GM12878 (cell line): Measurements from ENCODE around the gene CCDC200. TPM values are rescaled to one million over a fixed set of nuclear protein-coding genes. Genes with fewer than 3 reads are reported as not detected.

Experiments
- ATAC-seq: fragments of 200-7000 bp; cut with Tn5 transposase; 3 replicates; pipeline ENCODE4 v1.9.1; 2020; ENCODE audit warnings: mild to moderate bottlenecking, moderate library complexity
- BruUV-seq: library from RNA; stranded (reverse); fragments of 400-500 nt; replicated peaks from 2 replicates; lab custom pipeline; 2021; lab: Mats Ljungman, UMichigan
- CTCF ChIA-PET: fragments of 300-600 bp; sonication (Branson Sonifier 250); formaldehyde crosslinking; extraction: SDS; loops from one replicate; lab custom pipeline; 2021; ENCODE audit warnings: inconsistent platforms; lab: Yijun Ruan, JAX
- POLR2A ChIA-PET: fragments of 350-600 bp; formaldehyde crosslinking; extraction: SDS; loops from one replicate; lab custom pipeline; 2021; ENCODE audit warnings: inconsistent platforms; lab: Charles Lee
- RAD21 ChIA-PET: fragments of 300-600 bp; sonication (Branson Sonifier 250); formaldehyde crosslinking; loops from one replicate; lab custom pipeline; 2023; ENCODE audit warnings: antibody characterized with exemption; ENCODE audit not compliant: unreplicated experiment; lab: Charles Lee
- SMC1A ChIA-PET: fragments of 300-600 bp; sonication (Branson Sonifier 250); formaldehyde crosslinking; loops from one replicate; lab custom pipeline; 2023; ENCODE audit not compliant: unreplicated experiment, uncharacterized antibody; lab: Charles Lee
- DNase-seq: peaks from one replicate; pipeline ENCODE4 v3.0.0-alpha.2; 2011; ENCODE audit warnings: low read depth, low spot score
- FAIRE-seq: peaks from 3 replicates; lab custom pipeline; 2011; peaks lifted over from hg19 to GRCh38; lab: Jason Lieb, UNC
- H2AFZ ChIP-seq: 2 replicates; pipeline ENCODE4 v1.6.0; 2011; ENCODE audit warnings: low read depth, low read length, control low read depth; ENCODE audit not compliant: control insufficient read depth
- H3K27ac ChIP-seq: 2 replicates; pipeline ENCODE4 v1.5.1; 2011; ENCODE audit warnings: control low read depth; ENCODE audit not compliant: control insufficient read depth, insufficient read depth
- H3K27me3 ChIP-seq, 2 experiments: replicated peaks in 1 of 2; 2 replicates each; pipeline versions ENCODE4 v1.6.0 to v1.6.1; 2011; ENCODE audit warnings: low read length in 1 of 2; ENCODE audit not compliant: control insufficient read depth in 2 of 2, insufficient read depth in 2 of 2
- H3K36me3 ChIP-seq, 2 experiments: 2 replicates each; pipeline ENCODE4 v1.5.1; 2011; ENCODE audit warnings: low read length in 1 of 2; ENCODE audit not compliant: control insufficient read depth in 2 of 2, insufficient read depth in 2 of 2
- H3K4me1 ChIP-seq: 2 replicates; pipeline ENCODE4 v1.6.1; 2011; ENCODE audit warnings: mild to moderate bottlenecking, low read length, moderate library complexity, mixed read lengths; ENCODE audit not compliant: control insufficient read depth, insufficient read depth
- H3K4me2 ChIP-seq: 2 replicates; pipeline ENCODE4 v1.6.0; 2011; ENCODE audit warnings: control low read depth; ENCODE audit not compliant: control insufficient read depth, insufficient read depth
- H3K4me3 ChIP-seq: fragments of 200-600 bp; sonication (generic); 2 replicates; pipeline ENCODE4 v1.5.1; 2016
- H3K79me2 ChIP-seq: 2 replicates; pipeline ENCODE4 v1.6.0; 2011; ENCODE audit warnings: low read length; ENCODE audit not compliant: control insufficient read depth, insufficient read depth
- H3K9ac ChIP-seq: 2 replicates; pipeline ENCODE4 v1.8.0; 2011; ENCODE audit warnings: low read length, control low read depth, mixed read lengths; ENCODE audit not compliant: control insufficient read depth, insufficient read depth
- H3K9me3 ChIP-seq: replicated peaks from 3 replicates; pipeline ENCODE4 v1.5.1; 2011; ENCODE audit warnings: mild to moderate bottlenecking, low read length; ENCODE audit not compliant: control insufficient read depth, insufficient read depth
- H4K20me1 ChIP-seq: 2 replicates; pipeline ENCODE4 v1.6.0; 2011; ENCODE audit not compliant: control insufficient read depth, insufficient read depth
- CHD1 ChIP-seq: IDR thresholded peaks from 2 replicates; pipeline ENCODE4 v1.6.1; 2012; ENCODE audit warnings: low read depth, low read length, improper control_type of control experiment
- CHD4 ChIP-seq: fragments of 200-600 bp; sonication (generic); IDR thresholded peaks from 2 replicates; pipeline ENCODE4 v1.6.1; 2016; ENCODE audit warnings: mild to moderate bottlenecking
- CTCF ChIP-seq, 3 experiments: IDR thresholded peaks in 2 of 3; conservative IDR thresholded peaks in 1 of 3; 2 replicates each; pipeline ENCODE4 v1.5.1; 2011; ENCODE audit warnings: low read depth in 3 of 3, low read length in 3 of 3, mild to moderate bottlenecking in 3 of 3, control low read depth in 2 of 3, moderate library complexity in 2 of 3, inconsistent platforms in 1 of 3, mixed read lengths in 1 of 3; ENCODE audit not compliant: control insufficient read depth in 2 of 3, insufficient read depth in 1 of 3; ENCODE audit errors: extremely low read depth in 1 of 3
- WGBS: methylation state at CpG from one replicate; pipeline ENCODE4 v1.1.6; 2016; ENCODE audit warnings: low lambda C conversion rate; ENCODE audit not compliant: insufficient replicate concordance, insufficient coverage; ENCODE audit errors: missing lambda C conversion rate; 5-methylcytosine and 5-hydroxymethylcytosine counted together
- in situ Hi-C: fragments of 300-500 bp; cut with MboI; formaldehyde crosslinking; loops from 9 replicates; pipeline ENCODE4 v1.14.3; 2018; ENCODE audit warnings: mixed read lengths
- intact Hi-C: fragments of 100-400 bp; cut with micrococcal nuclease; formaldehyde crosslinking; loops from one replicate; pipeline ENCODE4 v1.14.2; 2022; ENCODE audit not compliant: unreplicated experiment
- polyA plus RNA-seq, 11 experiments: library from polyadenylated mRNA; depleted of rRNA in 4 of 11; unstranded in 6 of 11; stranded (reverse) in 5 of 11; fragments of >200 nt; fragmentation: Nextera tagmentation in 4 of 11; fragmentation: Illumina TruSeq in 1 of 11; extraction: Ambion mirVana in 4 of 11; extraction: Trizol in 1 of 11; gene quantifications; 1 replicate in 1 of 11; 2 replicates in 10 of 11; pipeline versions ENCODE4 v1.2.1 to v1.2.3, GENCODE V29; 2011 to 2016; ENCODE audit warnings: inconsistent platforms in 2 of 11, missing spikeins in 2 of 11, low read depth in 1 of 11
- total RNA-seq, 4 experiments: library from RNA; depleted of rRNA in 3 of 4; stranded (reverse); fragments of >200 nt in 3 of 4; fragmentation: Illumina TruSeq in 1 of 4; extraction: Trizol in 1 of 4; gene quantifications; 2 replicates each; pipeline versions ENCODE4 v1.2.1 to v1.2.3, GENCODE V29; 2013 to 2021

Gene CCDC200
- total and polyA plus RNA-seq, 10 of the 15 experiments (the other 5 are each of a cell fraction or from before 2014, with no cell fraction given) = 0.46 to 3.9 (median 2.7) TPM; not detected in 6

GRCh38 chr17:43216762-43217613, 11.4 kb downstream of the CCDC200 start:
- RAD21 ChIA-PET = no interaction called here
- SMC1A ChIA-PET = interaction anchor here (0.7 kb wide), 1 partner anchor 45 kb away, joined by 4 read pairs; no protein-coding TSS in a partner anchor
- H3K9ac ChIP-seq = no peak overlapping the region
- intact Hi-C loops (no loop called here), in situ Hi-C loops (loop anchor here (10.0 to 25.0 kb wide), 9 partner anchors 98 to 1645 kb away; partner anchors contain the start of genes DNAJC7, EIF1, HDAC5 and MEOX1)
- no peak overlapping the region for H2AFZ ChIP-seq
- no peak for ATAC-seq
- BruUV-seq = no TSS peak
- H3K79me2 ChIP-seq = peaks cover 15% of the 10 kb centered on the region
- H4K20me1 ChIP-seq = no peaks in the 10 kb centered on the region
- no peaks in the 10 kb centered on the region for H3K9me3 ChIP-seq
- H3K4me3 ChIP-seq = no peak overlapping the region
- no peak overlapping the region for H3K27ac ChIP-seq
- H3K4me1 ChIP-seq = peaks cover 5% of the 10 kb centered on the region; the same call in 1 of the 2 replicates
- no peak for DNase-seq
- no peak overlapping the region for H3K4me2 ChIP-seq
- FAIRE-seq = no peak
- no peaks in the 10 kb centered on the region for H3K27me3 ChIP-seq
- POLR2A ChIA-PET = interaction anchor here (0.5 to 0.6 kb wide), 4 partner anchors 78 to 1453 kb away, joined by 3 to 5 read pairs (median 4); no protein-coding TSS in a partner anchor
- H3K36me3 ChIP-seq = peaks cover 2 to 14% of the 10 kb centered on the region in 2 experiments; a peak in 3 of 4 replicates
- CTCF ChIA-PET = interaction anchor here (0.7 kb wide), 1 partner anchor 21 kb away, joined by 3 read pairs; no protein-coding TSS in a partner anchor
- 99% methylated on average over 4 of the region's 4 CpGs for WGBS
- TF ChIP-seq CTCF (IDR thresholded peaks at IDR 0.05 in 2 of 3, conservative IDR thresholded peaks at IDR 0.05 in 1 of 3; ENCODE audit: control insufficient read depth in 2 of 3, extremely low read depth in 1 of 3, insufficient read depth in 1 of 3, low read depth in 3 of 3, low read length in 3 of 3) (no peak), CHD4 (no peak), CHD1 (no peak)
